Progenitor cell of endocrine pancreas (in vitro differentiated cells): ENCODE data around the gene ELN. TPM values are rescaled to one million over a fixed set of nuclear protein-coding genes. Genes with fewer than 3 reads are reported as not detected.

ENCODE experiments used
- DNase-seq: peaks from one replicate; pipeline ENCODE4 v3.0.0; 2021; ENCODE audit warnings: low spot score; ENCODE audit not compliant: unreplicated experiment
- H3K27ac Mint-ChIP-seq: 2 replicates; pipeline ENCODE4 v1.8.0; 2021; ENCODE audit warnings: mild to moderate bottlenecking, moderate library complexity, mixed read lengths
- H3K27me3 Mint-ChIP-seq: 2 replicates; pipeline ENCODE4 v1.8.0; 2021; ENCODE audit warnings: mixed read lengths
- H3K36me3 Mint-ChIP-seq: 2 replicates; pipeline ENCODE4 v1.8.0; 2022; ENCODE audit warnings: mixed read lengths; ENCODE audit not compliant: insufficient read depth
- H3K4me1 Mint-ChIP-seq: 2 replicates; pipeline ENCODE4 v1.8.0; 2021; ENCODE audit warnings: low read depth, mixed read lengths
- H3K4me3 Mint-ChIP-seq: 2 replicates; pipeline ENCODE4 v1.8.0; 2021; ENCODE audit warnings: low read depth, mild to moderate bottlenecking, moderate library complexity, mixed read lengths
- H3K9me3 Mint-ChIP-seq: 2 replicates; pipeline ENCODE4 v1.8.0; 2021; ENCODE audit warnings: low read depth, mixed read lengths
- CTCF ChIP-seq: fragments of 200-600 bp; sonication (generic); IDR thresholded peaks from one replicate; pipeline ENCODE4 v1.5.0; 2021; ENCODE audit warnings: antibody characterized with exemption, mild to moderate bottlenecking; ENCODE audit not compliant: unreplicated experiment
- total RNA-seq: library from RNA; stranded (reverse); gene quantifications from 2 replicates; pipeline ENCODE4 v1.2.1, GENCODE V29; 2021

ELN gene
- total RNA-seq, 1 donor from 2014 or later: 0.26 TPM

GRCh38 chr7:73988197-73988596, 39.8 kb upstream of the ELN start:
- Mint-ChIP-seq H3K27me3 (peaks cover 3% of the 10 kb centered on the region), H3K9me3 (no peaks in the 10 kb centered on the region), H3K36me3 (no peaks in the 10 kb centered on the region), H3K4me1 (no peaks in the 10 kb centered on the region), H3K27ac (no peak overlapping the region), H3K4me3 (no peak overlapping the region)
- TF ChIP-seq CTCF: no peak
- DNase-seq: no peak

GRCh38 chr7:73991522-73992100, 36.4 kb upstream of the ELN start:
- Mint-ChIP-seq H3K27me3 (no peaks in the 10 kb centered on the region), H3K4me1 (no peaks in the 10 kb centered on the region), H3K4me3 (no peak overlapping the region), H3K9me3 (peaks cover 18% of the 10 kb centered on the region), H3K36me3 (no peaks in the 10 kb centered on the region), H3K27ac (no peak overlapping the region)
- TF ChIP-seq CTCF: no peak
- no peak for DNase-seq

GRCh38 chr7:73992101-73992562, 35.8 kb upstream of the ELN start:
- no peak overlapping the region for H3K4me3 Mint-ChIP-seq
- no peak overlapping the region for H3K27ac Mint-ChIP-seq
- TF ChIP-seq CTCF: no peak
- DNase-seq: no peak
- no peaks in the 10 kb centered on the region for H3K4me1 Mint-ChIP-seq
- H3K27me3 Mint-ChIP-seq: no peaks in the 10 kb centered on the region
- H3K36me3 Mint-ChIP-seq: no peaks in the 10 kb centered on the region
- H3K9me3 Mint-ChIP-seq: peaks cover 18% of the 10 kb centered on the region

- Mint-ChIP-seq H3K27me3 (no peaks in the 10 kb centered on the region), H3K4me1 (no peaks in the 10 kb centered on the region), H3K27ac (no peak overlapping the region), H3K36me3 (no peaks in the 10 kb centered on the region), H3K9me3 (peaks cover 18% of the 10 kb centered on the region), H3K4me3 (no peak overlapping the region)
- no peak for DNase-seq
- no peak for TF ChIP-seq CTCF
Measured at GRCh38 chr7:73994023-73994422, 34.0 kb upstream of the ELN start.

GRCh38 chr7:73994761-73995160, 33.2 kb upstream of the ELN start:
- Mint-ChIP-seq H3K27ac (no peak overlapping the region), H3K4me1 (no peaks in the 10 kb centered on the region), H3K27me3 (no peaks in the 10 kb centered on the region), H3K4me3 (no peak overlapping the region), H3K36me3 (no peaks in the 10 kb centered on the region), H3K9me3 (peaks cover 18% of the 10 kb centered on the region)
- DNase-seq: no peak
- no peak for TF ChIP-seq CTCF
